Measurements from ENCODE around the gene UVSSA. TPM values are rescaled to one million over a fixed set of nuclear protein-coding genes. Genes with fewer than 3 reads are reported as not detected.

Gene UVSSA
- total RNA-seq, 1 donor from 2014 or later: 4.0 TPM

- no peak for DNase-seq (ENCODE audit: low read depth)
- no peak for TF ChIP-seq CTCF (conservative IDR thresholded peaks at IDR 0.05; ENCODE audit: low read depth, low read length)
- no peak overlapping the region for H3K4me3 ChIP-seq (ENCODE audit: low read depth, low read length)
Measured at GRCh38 chr4:1362521-1362920, 15.5 kb downstream of the UVSSA start.

- no peak for TF ChIP-seq CTCF (conservative IDR thresholded peaks at IDR 0.05; ENCODE audit: low read depth, low read length)
- H3K4me3 ChIP-seq (ENCODE audit: low read depth, low read length): no peak overlapping the region
- no peak for DNase-seq (ENCODE audit: low read depth)
Measured at GRCh38 chr4:1363513-1363912, 16.5 kb downstream of the UVSSA start.

- no peak overlapping the region for H3K4me3 ChIP-seq (ENCODE audit: low read depth, low read length)
- TF ChIP-seq CTCF (conservative IDR thresholded peaks at IDR 0.05; ENCODE audit: low read depth, low read length): no peak
- no peak for DNase-seq (ENCODE audit: low read depth)
Measured at GRCh38 chr4:1364217-1364616, 17.2 kb downstream of the UVSSA start.

GRCh38 chr4:1364748-1365147 is 17.7 kb downstream of the UVSSA start:
- no peak for DNase-seq (ENCODE audit: low read depth)
- no peak overlapping the region for H3K4me3 ChIP-seq (ENCODE audit: low read depth, low read length)
- no peak for TF ChIP-seq CTCF (conservative IDR thresholded peaks at IDR 0.05; ENCODE audit: low read depth, low read length)

GRCh38 chr4:1365271-1366178 is 18.5 kb downstream of the UVSSA start:
- peak; percentile 21 for TF ChIP-seq CTCF (conservative IDR thresholded peaks at IDR 0.05; ENCODE audit: low read depth, low read length)
- DNase-seq (ENCODE audit: low read depth): no peak
- no peak overlapping the region for H3K4me3 ChIP-seq (ENCODE audit: low read depth, low read length)

- H3K4me3 ChIP-seq (ENCODE audit: low read depth, low read length): no peak overlapping the region
- TF ChIP-seq CTCF (conservative IDR thresholded peaks at IDR 0.05; ENCODE audit: low read depth, low read length): no peak
- DNase-seq (ENCODE audit: low read depth): no peak
Measured at GRCh38 chr4:1366371-1367229, 19.6 kb downstream of the UVSSA start.

Measured in epithelial cell of proximal tubule (primary cell).